ENCODE measurements around the gene BZW1.
"Not testable (repeated sequence)": the region's sequence is repeated elsewhere in the genome, so short reads cannot be mapped to it uniquely, and the experiment has no call there.

The BZW1 gene

DNA sequence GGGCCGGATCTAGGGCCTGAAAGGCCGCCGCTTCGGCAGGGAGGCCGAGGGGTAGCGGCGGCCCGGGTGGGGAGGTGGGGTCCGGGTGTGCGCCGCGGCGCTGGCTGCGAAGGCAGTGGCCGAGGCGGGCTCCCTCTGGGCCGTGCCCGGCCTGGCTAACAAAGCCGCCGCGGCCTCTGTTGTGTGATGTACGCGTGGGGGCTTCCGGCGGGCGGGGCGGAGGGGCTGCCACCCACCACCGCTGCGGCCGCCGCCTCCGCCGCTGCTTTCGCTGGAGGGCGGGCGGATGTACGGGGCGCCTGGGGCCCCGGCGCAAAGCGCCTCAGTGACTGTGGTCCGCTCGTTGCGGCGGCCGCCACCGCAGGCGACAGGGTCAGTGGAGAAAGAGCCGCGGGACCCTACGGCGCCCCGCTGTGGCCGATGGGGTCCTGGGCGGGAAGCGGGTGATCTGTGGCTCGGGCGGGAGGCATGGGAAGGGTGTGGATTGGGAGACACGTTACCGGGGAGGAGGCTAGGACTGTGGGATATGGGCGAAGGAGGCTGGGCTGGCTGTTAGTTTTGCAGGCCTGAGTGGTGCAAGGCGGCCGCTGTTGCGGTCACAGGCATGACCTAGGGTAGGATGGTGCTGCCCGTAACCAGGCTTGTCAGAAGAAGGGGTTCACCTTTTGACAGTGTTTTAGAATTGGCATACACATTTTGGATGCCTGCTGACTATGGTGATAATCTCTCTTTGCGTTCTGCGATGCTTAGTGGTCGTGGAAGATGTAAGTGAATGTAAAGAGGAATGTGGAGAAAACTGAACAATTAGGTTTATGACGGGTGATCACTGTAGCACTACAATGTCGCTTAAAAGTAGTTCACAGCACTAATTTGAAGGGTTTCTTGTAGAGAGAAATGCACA, 662 bp downstream of the BZW1 start:
- H3K4me1 ChIP-seq (ENCODE audit: control insufficient read depth, insufficient read depth, low read length) = peaks cover 14% of the 10 kb centered on the region
- peak overlapping the region; percentile 83 to 91 for H3K4me3 ChIP-seq (ENCODE audit: low read length in 2 of 2)
- no peaks in the 10 kb centered on the region for H3K27me3 ChIP-seq (ENCODE audit: control insufficient read depth in 1 of 2, insufficient read depth in 2 of 2, low read length in 2 of 2)

DNA sequence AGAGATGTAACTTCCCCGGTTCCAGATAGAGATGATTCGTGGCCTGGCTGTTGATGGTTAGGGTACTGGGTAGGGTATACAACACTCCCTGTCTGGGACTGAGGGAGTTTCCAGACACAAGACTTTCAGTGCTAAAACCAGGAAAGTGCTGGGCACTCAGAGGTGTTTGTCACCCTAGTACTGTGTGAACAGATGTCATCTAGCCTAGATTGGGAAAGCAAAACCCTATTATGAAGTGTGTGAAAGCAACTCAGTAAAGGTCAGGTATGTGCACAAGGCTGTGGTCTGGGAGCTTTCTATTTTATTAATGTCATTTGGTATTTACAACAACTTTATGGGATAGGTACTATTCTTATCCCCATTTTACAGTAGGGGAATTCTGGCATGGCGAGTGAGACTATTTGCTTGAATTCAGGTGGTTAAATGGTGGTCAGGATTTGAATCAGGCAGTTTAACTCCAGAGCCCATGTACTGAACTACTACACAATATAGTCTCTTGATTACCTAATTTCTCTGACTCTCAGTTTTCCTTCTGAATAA, 2.6 kb downstream of the BZW1 start:
- no peaks in the 10 kb centered on the region for H3K9me3 ChIP-seq (ENCODE audit: control insufficient read depth in 2 of 2, low read length in 2 of 2)
- H3K27me3 ChIP-seq (ENCODE audit: control insufficient read depth in 1 of 2, insufficient read depth in 2 of 2, low read length in 2 of 2) = no peaks in the 10 kb centered on the region
- no peak overlapping the region for H3K27ac ChIP-seq (ENCODE audit: low read length)
- no peak overlapping the region for H3K4me3 ChIP-seq (ENCODE audit: low read length in 2 of 2)
- H3K9ac ChIP-seq (ENCODE audit: low read length in 2 of 2) = peak overlapping the region; percentile 2 to 52
- peaks cover 14% of the 10 kb centered on the region for H3K4me1 ChIP-seq (ENCODE audit: control insufficient read depth, insufficient read depth, low read length)
- H3K36me3 ChIP-seq (ENCODE audit: control insufficient read depth in 2 of 2, insufficient read depth in 2 of 2, low read length in 2 of 2) = peaks cover 31 to 50% of the 10 kb centered on the region in 2 donors

More for the DNA sequence above, 662 bp downstream of the BZW1 start:
- Histone ChIP-seq H3K36me3 (ENCODE audit: control insufficient read depth in 2 of 2, insufficient read depth in 2 of 2, low read length in 2 of 2) (peaks cover 15 to 32% of the 10 kb centered on the region in 2 donors), H3K27ac (ENCODE audit: low read length) (peak overlapping the region; percentile 95), H3K9ac (ENCODE audit: low read length in 2 of 2) (peak overlapping the region; percentile 93 to 97), H3K9me3 (ENCODE audit: control insufficient read depth in 2 of 2, low read length in 2 of 2) (no peaks in the 10 kb centered on the region)

DNA sequence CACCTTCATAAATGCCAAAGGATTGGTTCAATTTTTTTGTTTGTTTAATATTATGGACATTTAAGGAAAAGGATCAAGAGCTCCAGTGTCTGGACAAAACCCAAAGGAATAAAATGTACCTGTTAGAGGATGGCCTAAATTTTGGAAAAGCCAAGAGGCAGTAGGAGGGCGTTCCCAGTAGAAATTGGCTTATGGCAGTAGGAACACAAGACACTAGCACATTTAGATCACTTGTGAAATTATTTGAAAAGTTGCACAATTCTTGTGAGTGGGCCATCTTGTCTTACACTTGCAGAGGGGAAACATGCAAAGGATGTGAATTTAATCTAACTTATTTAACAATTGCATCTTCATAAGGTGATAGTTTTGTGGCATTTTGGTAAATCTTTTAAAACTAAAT, 3.2 kb downstream of the BZW1 start:
- H3K27me3 ChIP-seq (ENCODE audit: control insufficient read depth in 1 of 2, insufficient read depth in 2 of 2, low read length in 2 of 2) = no peaks in the 10 kb centered on the region
- H3K9me3 ChIP-seq (ENCODE audit: control insufficient read depth in 2 of 2, low read length in 2 of 2) = no peaks in the 10 kb centered on the region
- no peak overlapping the region for H3K27ac ChIP-seq (ENCODE audit: low read length)
- peaks cover 31 to 55% of the 10 kb centered on the region in 2 donors for H3K36me3 ChIP-seq (ENCODE audit: control insufficient read depth in 2 of 2, insufficient read depth in 2 of 2, low read length in 2 of 2)
- peaks cover 14% of the 10 kb centered on the region for H3K4me1 ChIP-seq (ENCODE audit: control insufficient read depth, insufficient read depth, low read length)
- H3K9ac ChIP-seq (ENCODE audit: low read length in 2 of 2) = no peak overlapping the region
- no peak overlapping the region for H3K4me3 ChIP-seq (ENCODE audit: low read length in 2 of 2)

DNA sequence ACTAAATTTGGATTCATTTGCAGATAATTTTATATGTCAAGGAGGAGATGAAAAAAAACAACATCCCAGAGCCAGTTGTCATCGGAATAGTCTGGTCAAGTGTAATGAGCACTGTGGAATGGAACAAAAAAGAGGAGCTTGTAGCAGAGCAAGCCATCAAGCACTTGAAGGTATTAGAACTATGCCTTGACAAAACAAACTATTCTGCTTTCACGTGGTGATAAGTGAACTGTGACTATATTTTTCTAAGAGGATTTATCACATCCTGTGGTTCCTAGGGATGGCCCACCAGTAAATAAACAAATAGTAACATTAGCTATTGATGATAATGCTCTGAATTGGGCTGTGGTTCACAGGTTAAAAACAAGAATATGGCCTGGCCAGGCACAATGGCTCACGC, 7.0 kb downstream of the BZW1 start:
- not testable (repeated sequence) for H3K4me1 ChIP-seq (ENCODE audit: control insufficient read depth, insufficient read depth, low read length); H3K9me3 ChIP-seq (ENCODE audit: control insufficient read depth in 2 of 2, low read length in 2 of 2); H3K4me3 ChIP-seq (ENCODE audit: low read length in 2 of 2); H3K9ac ChIP-seq (ENCODE audit: low read length in 2 of 2); H3K27me3 ChIP-seq (ENCODE audit: control insufficient read depth in 1 of 2, insufficient read depth in 2 of 2, low read length in 2 of 2); H3K27ac ChIP-seq (ENCODE audit: low read length)
- H3K36me3 ChIP-seq (ENCODE audit: control insufficient read depth in 2 of 2, insufficient read depth in 2 of 2, low read length in 2 of 2) = peaks cover 43 to 69% of the 10 kb centered on the region in 2 donors

DNA sequence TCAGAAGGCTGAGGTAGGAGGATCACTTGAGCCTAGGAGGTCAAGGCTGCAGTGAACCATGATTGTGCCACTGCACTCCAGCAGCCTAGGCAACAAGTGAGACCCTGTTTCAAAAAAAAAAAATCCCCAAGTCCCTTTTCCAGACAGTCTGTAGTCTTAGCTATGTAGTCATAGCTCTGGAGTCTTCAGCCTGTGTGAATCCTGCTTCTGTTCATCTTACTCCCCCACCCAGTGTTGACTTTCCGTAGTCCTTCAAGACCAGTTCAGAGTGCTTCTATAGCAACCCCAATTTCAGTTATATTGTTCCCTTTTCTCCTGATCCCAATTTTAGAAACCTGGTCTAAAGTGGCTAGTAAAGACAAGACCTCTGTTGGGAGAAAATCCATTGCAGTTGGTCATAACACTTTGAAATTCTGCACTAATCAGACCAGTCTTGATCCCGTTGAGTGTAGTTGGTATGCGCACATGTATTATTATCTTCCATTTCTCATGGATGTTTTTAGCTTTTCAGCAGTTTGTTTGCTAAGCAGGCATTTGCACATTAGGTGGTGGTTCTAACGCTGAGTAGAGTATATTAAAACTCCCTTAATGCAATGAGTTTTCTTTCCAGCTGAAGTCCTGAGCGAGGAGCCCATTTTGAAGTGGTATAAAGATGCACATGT, 9.0 kb downstream of the BZW1 start:
- Histone ChIP-seq H3K4me3 (ENCODE audit: low read length in 2 of 2) (no peak overlapping the region), H3K36me3 (ENCODE audit: control insufficient read depth in 2 of 2, insufficient read depth in 2 of 2, low read length in 2 of 2) (peaks cover 39 to 52% of the 10 kb centered on the region in 2 donors), H3K27ac (ENCODE audit: low read length) (no peak overlapping the region), H3K27me3 (ENCODE audit: control insufficient read depth in 1 of 2, insufficient read depth in 2 of 2, low read length in 2 of 2) (no peaks in the 10 kb centered on the region), H3K9ac (ENCODE audit: low read length in 2 of 2) (no peak overlapping the region), H3K9me3 (ENCODE audit: control insufficient read depth in 2 of 2, low read length in 2 of 2) (no peaks in the 10 kb centered on the region), H3K4me1 (ENCODE audit: control insufficient read depth, insufficient read depth, low read length) (no peaks in the 10 kb centered on the region)

DNA sequence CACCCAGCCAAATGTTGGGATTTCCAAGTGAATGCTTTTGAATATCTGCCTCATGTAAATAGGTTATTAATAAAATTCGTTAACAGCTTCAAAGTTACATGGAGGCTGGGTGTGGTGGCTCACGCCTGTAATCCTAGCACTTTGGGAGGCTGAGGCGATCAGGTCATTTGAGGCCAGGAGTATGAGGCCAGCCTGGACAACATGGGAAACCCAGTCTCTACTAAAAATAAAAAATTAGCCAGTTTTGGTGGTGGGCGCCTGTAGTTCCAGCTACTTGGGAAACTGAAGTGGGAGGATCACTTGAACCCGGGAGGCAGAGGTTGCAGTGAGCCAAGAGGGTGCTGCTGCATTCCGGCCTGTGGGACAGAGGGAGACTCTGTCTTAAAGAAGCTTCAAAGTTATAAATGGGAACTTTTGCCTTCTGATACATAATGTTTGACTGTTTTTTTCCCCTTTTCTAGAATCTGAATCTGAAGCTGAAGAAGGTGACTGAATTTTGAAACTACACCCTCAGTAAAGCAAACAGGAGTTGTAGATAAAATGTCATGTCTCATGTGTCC, 10.1 kb downstream of the BZW1 start:
- H3K9me3 ChIP-seq (ENCODE audit: control insufficient read depth in 2 of 2, low read length in 2 of 2) = no peaks in the 10 kb centered on the region
- H3K27ac ChIP-seq (ENCODE audit: low read length) = no peak overlapping the region
- H3K4me1 ChIP-seq (ENCODE audit: control insufficient read depth, insufficient read depth, low read length) = no peaks in the 10 kb centered on the region
- no peak overlapping the region for H3K9ac ChIP-seq (ENCODE audit: low read length in 2 of 2)
- no peaks in the 10 kb centered on the region for H3K27me3 ChIP-seq (ENCODE audit: control insufficient read depth in 1 of 2, insufficient read depth in 2 of 2, low read length in 2 of 2)
- H3K4me3 ChIP-seq (ENCODE audit: low read length in 2 of 2) = no peak overlapping the region
- H3K36me3 ChIP-seq (ENCODE audit: control insufficient read depth in 2 of 2, insufficient read depth in 2 of 2, low read length in 2 of 2) = peaks cover 31 to 41% of the 10 kb centered on the region in 2 donors

DNA sequence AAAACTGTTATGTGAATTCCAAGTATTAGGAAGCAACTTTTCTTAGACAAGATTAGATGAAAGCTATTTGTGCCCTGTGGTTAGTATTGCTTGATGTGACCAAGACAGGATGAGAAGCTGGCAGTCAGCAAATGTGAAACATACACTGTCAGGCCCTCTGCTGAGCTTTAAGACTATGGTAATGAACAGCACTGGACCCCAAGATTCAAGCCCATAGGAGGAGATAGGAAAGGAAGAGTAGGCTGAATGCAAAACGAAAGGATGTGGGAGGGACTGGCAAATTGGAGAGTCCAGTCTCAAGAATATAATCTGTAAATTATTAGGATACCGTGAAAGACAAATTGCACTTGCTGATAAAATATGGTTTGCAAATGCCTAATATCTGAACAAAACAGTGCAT, 16.4 kb downstream of the BZW1 start:
- Histone ChIP-seq H3K9me3 (ENCODE audit: control insufficient read depth in 2 of 2, low read length in 2 of 2) (no peaks in the 10 kb centered on the region), H3K4me1 (ENCODE audit: control insufficient read depth, insufficient read depth, low read length) (no peaks in the 10 kb centered on the region), H3K27ac (ENCODE audit: low read length) (no peak overlapping the region), H3K4me3 (ENCODE audit: low read length in 2 of 2) (no peak overlapping the region), H3K9ac (ENCODE audit: low read length in 2 of 2) (no peak overlapping the region), H3K36me3 (ENCODE audit: control insufficient read depth in 2 of 2, insufficient read depth in 2 of 2, low read length in 2 of 2) (no peaks in the 10 kb centered on the region), H3K27me3 (ENCODE audit: control insufficient read depth in 1 of 2, insufficient read depth in 2 of 2, low read length in 2 of 2) (no peaks in the 10 kb centered on the region)

DNA sequence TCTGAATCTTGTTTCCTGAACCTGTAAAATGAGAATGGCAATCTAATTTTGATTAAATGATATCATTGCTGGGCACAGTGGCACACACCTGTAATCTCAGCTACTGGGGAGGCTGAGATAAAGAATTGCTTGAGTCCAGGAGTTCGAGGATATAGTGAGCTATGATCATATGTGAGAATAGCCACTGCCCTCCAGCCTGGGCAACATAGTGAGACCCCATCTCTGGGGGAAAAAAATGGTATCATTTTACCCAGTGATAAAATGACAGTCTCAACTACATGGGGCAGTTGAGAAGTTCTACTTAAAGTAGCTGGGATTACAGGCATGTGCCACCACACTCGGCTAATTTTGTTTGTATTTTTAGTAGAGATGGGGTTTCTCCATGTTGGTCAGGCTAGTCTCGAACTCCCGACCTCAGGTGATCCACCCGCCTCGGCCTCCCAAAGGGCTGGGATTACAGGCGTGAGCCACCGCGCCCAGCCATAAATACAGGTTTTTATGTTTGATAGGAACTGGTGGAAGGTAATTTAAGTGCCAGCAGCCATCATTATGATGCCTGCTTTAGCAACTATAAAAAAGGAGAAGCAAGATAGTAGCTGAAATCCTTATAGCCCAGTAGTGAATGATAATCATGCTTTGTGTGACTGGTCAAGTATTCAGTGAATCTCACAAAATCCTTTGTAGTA, 17.0 kb downstream of the BZW1 start:
- no peaks in the 10 kb centered on the region for H3K4me1 ChIP-seq (ENCODE audit: control insufficient read depth, insufficient read depth, low read length)
- no peaks in the 10 kb centered on the region for H3K27me3 ChIP-seq (ENCODE audit: control insufficient read depth in 1 of 2, insufficient read depth in 2 of 2, low read length in 2 of 2)
- H3K4me3 ChIP-seq (ENCODE audit: low read length in 2 of 2) = no peak overlapping the region
- H3K9ac ChIP-seq (ENCODE audit: low read length in 2 of 2) = no peak overlapping the region
- no peaks in the 10 kb centered on the region for H3K36me3 ChIP-seq (ENCODE audit: control insufficient read depth in 2 of 2, insufficient read depth in 2 of 2, low read length in 2 of 2)
- H3K27ac ChIP-seq (ENCODE audit: low read length) = no peak overlapping the region
- H3K9me3 ChIP-seq (ENCODE audit: control insufficient read depth in 2 of 2, low read length in 2 of 2) = no peaks in the 10 kb centered on the region

DNA sequence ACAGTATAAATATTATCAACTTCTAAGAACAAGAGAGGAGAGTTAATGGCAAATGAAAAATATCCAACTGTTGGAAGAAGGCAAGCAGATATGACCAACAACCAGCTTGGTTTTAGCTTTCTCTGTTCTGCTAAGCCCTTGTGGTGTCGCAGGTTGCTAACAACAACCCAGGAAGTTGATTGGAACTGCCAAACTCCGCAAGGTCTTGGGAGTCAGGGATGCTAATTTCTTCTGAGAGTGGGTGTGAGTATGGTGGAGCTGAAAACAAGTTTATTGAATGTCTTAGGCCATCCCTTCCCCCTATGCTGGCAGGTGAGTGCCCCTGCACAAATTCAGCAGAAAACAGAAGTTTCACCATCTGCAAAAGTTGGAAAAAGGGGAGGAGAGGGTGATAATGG, 17.5 kb downstream of the BZW1 start:
- Histone ChIP-seq H3K27ac (ENCODE audit: low read length) (no peak overlapping the region), H3K4me3 (ENCODE audit: low read length in 2 of 2) (no peak overlapping the region), H3K9ac (ENCODE audit: low read length in 2 of 2) (no peak overlapping the region), H3K27me3 (ENCODE audit: control insufficient read depth in 1 of 2, insufficient read depth in 2 of 2, low read length in 2 of 2) (no peaks in the 10 kb centered on the region), H3K36me3 (ENCODE audit: control insufficient read depth in 2 of 2, insufficient read depth in 2 of 2, low read length in 2 of 2) (no peaks in the 10 kb centered on the region), H3K9me3 (ENCODE audit: control insufficient read depth in 2 of 2, low read length in 2 of 2) (no peaks in the 10 kb centered on the region), H3K4me1 (ENCODE audit: control insufficient read depth, insufficient read depth, low read length) (no peaks in the 10 kb centered on the region)

DNA sequence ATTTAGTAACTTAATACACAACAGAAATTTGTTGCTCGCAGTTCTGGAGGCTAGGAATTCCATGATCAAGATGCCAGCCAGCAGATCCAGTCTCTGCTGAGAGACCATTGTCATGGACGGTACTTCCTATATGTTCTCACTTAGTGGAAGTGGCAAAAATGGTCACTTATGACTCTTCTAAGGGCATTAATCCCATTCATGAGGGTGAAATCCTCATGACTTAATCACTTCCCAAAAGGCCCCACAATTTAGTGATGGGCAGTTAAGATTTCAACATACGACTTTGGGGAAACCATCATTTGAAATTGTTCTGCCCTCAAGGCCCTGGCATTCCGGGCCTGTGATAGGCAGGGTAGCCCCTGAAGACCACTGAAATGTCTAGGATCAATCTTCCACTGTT, 23.0 kb downstream of the BZW1 start:
- H3K4me3 ChIP-seq (ENCODE audit: low read length in 2 of 2) = no peak overlapping the region
- H3K27me3 ChIP-seq (ENCODE audit: control insufficient read depth in 1 of 2, insufficient read depth in 2 of 2, low read length in 2 of 2) = no peaks in the 10 kb centered on the region
- no peaks in the 10 kb centered on the region for H3K9me3 ChIP-seq (ENCODE audit: control insufficient read depth in 2 of 2, low read length in 2 of 2)
- H3K27ac ChIP-seq (ENCODE audit: low read length) = no peak overlapping the region
- no peak overlapping the region for H3K9ac ChIP-seq (ENCODE audit: low read length in 2 of 2)
- no peaks in the 10 kb centered on the region for H3K4me1 ChIP-seq (ENCODE audit: control insufficient read depth, insufficient read depth, low read length)
- no peaks in the 10 kb centered on the region for H3K36me3 ChIP-seq (ENCODE audit: control insufficient read depth in 2 of 2, insufficient read depth in 2 of 2, low read length in 2 of 2)

Measured in stomach smooth muscle (tissue), 2 donors.